M059J (cell line): ENCODE data around the gene MMAA. TPM values are rescaled to one million over a fixed set of nuclear protein-coding genes. Genes with fewer than 3 reads are reported as not detected.
"Not testable (repeated sequence)": the region's sequence is repeated elsewhere in the genome, so short reads cannot be mapped to it uniquely, and the experiment has no call there.

Experiments
- DNase-seq: peaks from one replicate; pipeline ENCODE4 v3.0.0-alpha.2; 2012; ENCODE audit warnings: low read depth
- total RNA-seq: library from RNA; depleted of rRNA; stranded (reverse); fragments of >200 nt; shearing (Covaris generic); gene quantifications from 2 replicates; pipeline ENCODE4 v1.2.3, GENCODE V29; 2014; rRNA removed

Gene MMAA
- 0.99 and 1.3 TPM in 2 replicates for total RNA-seq

DNA sequence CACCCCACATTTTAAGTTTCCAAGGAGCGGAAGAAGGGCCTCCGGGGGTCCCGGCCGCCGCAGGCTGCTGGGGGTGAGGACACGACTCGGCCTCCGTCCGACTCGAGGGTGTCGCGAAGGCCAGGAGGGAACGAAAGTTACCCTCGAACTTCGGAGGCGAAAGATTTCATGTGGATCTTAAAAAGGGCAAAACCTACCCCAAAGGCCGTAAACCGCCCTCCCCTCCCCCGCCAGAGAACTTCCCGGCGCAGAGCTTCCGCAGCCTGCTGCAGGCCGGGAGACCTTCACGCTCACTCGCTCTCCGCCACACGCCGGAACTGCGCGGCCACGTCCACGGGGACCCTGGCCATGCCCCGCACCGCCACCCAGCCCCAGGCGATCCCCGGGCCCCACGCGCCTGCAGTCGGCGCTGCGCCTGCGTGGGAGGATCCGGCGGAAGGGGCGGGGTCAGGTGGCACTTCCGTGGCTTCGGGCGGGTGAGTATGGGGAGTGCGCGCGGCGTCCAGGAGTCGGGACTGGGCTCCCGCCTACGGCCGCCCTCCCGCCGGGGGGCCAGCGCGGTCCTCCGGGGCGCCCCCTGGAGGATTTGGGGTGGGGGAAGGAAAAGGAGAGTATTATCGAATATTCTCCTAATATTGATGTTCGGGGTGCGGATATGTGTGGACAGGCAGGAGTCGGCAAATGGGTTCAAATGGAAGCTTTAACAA is at the start of gene MMAA:
MMAA (plus strand) TSS at position 454 of the 707 bp plus-strand sequence. CDS start 19,755 bp downstream, outside the sequence.
- DNase-seq, result peak; percentile 87

DNA sequence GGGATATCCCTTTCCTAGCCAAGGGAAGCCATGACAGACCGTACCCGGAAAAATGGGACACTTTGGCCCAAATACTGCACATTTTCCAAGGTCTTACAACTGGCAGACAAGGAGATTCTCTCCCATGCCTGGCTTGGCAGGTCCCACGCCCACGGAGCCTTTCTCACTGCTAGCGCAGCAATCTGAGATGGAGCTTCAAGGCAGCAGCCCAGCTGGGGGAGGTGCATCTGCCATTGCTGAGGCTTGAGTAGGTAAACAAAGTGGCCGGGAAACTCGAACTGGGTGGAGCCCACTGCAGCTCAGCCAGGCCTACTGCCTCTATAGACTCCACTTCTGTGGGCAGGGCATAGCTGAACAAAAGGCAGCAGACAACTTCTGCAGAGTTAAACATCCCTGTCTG is 44.6 kb upstream of the MMAA start:
- not testable (repeated sequence) for DNase-seq

DNA sequence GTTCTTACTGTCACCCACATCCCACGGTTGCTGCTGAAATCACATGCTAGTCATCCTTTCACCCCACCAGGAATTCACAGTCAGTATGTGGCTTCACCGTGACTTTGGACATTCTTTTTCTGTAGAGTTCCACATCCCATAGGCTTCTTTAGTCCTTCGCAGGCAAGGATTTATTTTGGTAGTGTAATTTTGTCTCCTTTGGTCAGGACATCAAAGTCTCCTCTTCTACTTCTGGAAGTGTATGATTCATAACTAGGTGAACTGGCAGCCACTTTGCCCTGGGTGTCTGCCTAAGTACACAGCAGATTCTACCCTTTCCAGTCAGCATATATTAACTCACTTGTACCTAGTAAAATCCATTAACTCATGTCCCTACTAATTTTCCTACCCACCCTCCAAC is 38.3 kb upstream of the MMAA start:
- no peak for DNase-seq

DNA sequence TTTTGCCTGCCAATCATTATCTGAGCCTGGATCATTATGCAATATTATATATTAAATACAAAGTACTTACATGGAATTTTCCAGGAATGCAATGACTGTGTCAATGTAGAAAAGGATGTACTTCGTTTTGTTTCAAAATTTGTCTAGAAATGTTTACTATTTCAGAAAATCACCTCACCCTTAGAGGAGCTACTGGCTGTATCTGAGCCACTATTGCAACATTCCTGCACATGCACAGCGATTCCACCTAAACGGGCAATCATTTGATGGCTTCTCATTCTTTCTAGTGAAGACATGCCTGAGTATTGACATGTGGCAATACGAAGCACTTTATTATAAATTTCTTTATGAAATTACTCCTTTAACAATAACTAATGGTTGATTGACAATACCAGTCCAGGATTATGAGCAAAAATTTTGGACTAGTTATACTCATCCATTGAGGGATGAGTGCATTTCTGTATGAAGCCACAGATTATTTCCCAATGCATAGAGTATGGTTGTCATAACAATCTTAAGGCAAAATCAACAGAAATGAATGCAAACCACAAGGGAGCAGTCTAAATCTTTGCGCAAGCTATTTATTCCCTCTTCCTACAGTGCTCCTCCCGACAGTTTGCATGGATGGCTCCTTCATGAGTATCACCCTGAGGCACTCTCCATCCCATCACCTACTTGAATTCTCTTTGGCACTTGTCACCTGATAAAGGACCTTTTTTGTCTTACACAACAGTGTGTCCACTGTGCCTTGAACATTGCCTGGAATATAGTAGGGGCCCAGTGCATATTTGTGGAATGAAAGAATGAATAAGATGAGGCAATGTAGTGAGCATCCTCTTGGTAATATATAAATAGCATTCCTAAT is 35.8 kb upstream of the MMAA start:
- DNase-seq, result no peak

DNA sequence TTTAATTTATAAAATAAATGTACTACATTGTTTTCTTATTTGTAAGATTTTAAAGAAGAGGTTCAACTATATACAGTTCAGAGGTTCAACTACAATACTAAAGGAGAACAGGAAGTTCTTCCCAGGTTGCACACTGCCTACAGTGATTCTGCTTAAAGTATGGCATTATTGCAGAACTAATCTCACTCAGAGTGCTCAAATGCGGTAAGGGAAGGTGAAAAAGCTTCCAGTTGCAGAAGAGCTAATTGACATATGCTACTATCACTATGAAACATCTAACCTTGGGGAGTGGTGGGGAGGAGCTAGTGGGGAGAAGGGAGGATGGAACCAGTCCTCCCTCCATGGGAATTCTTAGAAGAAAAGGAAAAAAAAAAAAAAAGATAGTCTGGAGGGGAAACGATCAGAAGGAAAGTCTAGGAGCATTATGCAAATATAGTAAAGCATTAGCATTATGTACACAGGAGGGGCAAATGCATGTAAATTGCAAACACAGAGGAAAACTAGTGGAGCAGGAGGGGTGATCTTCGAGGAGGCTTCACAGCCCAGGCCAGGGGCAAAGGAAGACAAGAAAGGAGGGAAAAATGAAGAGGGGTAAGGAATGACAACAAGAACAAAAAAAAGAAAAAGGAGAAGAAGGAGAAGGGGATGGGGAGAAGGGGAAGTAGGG is 32.0 kb upstream of the MMAA start:
- DNase-seq, result no peak

DNA sequence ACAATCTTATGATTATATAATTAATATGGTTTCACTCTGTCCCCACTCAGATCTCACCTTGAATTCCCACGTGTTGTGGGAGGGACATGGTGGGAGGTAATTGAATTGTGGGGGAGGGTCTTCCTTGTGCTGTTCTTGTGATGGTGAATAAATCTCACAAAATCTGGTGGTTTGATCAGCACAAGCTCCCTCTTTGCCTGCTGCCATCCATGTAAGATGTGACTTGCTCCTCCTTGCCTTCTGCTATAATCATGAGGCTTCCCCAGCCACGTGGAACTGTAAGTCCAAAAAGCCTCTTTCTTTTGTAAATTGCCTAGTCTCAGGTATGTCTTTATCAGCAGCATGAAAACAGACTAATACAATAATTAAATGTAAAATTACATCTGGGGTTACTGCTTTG is 29.8 kb upstream of the MMAA start:
- DNase-seq, result not testable (repeated sequence)

DNA sequence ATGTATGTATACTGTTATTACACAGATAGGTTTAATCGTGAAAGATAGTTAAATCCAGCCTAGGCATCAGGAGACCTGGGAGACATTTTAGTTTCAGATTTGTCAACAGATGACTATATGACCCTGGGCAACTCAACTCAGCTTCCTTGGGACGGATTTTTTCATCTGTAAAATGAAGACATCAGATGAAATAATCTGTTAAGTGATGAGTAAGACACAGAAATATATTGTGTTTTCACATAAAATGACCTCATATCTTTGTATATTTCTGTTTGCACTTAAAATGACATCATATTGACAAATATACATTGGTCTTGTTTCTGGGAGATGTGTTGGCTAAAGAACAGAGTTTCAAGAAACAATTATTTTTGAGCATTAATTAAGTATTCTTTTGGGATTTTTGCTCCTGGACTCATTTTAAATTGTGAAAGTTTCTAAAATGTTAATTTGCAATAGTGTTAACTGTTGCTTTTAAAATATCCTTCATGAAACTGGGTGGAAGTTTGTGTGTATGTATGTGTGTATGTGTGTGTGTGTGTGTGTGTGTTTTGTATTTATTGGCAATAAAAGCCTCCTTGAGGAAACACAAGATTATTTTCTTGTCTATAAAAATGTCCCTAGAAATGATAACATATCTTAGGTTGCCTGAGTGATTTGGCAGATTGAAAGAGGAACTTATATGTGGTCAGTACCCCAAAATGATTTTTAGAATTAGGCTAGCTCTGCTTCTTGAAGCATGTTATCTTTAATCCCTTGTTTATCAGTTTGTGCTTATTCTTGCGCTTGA is 29.1 kb upstream of the MMAA start:
- DNase-seq, result no peak

DNA sequence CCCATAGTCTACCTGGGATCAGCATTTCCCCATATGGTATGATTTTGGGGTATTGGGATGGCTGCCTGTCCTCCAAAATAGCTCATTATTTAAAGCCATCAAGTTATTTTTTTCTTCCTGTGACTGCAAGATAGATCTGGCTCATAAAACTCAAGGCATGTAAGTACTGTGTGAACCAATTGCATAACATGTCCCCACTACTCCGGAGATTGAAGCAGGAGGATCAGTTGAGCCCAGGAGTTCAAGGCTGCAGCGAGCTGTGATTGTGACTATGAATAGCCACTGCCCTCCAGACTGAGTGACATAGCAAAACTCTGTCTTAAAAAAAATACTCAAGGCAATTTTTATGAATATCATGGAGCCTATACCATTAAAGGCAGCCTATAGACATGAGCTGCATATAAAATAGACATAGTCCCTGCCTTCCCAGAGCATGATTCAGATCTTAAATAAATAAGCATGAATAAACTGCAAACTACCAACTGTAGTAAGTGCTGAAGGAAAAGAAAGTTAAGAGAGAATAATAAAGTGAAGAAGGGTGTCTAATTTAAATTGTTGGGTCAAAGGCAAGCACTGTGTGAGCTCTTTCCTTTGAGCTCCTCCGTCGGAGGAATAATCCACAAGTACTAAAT is 16.9 kb upstream of the MMAA start:
- no peak for DNase-seq

DNA sequence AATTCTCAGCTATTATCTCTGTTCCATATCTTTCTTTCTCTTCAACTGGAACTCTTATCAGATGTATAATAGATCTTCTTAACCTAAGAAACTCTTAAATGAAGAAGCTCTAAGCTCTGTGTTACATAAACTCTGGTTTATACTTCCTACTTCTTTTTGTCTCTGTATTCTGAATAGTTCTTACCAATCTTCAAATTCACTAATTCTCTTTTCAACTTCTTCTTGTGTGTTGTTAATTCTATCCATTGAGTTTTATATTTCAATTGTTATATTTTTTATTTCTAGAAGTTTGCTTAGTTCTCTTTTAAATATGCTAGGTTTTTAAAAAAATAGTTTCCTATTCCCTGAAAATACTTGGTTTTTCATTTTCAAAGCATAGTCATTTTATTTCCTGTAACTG is 13.2 kb upstream of the MMAA start:
- no peak for DNase-seq

DNA sequence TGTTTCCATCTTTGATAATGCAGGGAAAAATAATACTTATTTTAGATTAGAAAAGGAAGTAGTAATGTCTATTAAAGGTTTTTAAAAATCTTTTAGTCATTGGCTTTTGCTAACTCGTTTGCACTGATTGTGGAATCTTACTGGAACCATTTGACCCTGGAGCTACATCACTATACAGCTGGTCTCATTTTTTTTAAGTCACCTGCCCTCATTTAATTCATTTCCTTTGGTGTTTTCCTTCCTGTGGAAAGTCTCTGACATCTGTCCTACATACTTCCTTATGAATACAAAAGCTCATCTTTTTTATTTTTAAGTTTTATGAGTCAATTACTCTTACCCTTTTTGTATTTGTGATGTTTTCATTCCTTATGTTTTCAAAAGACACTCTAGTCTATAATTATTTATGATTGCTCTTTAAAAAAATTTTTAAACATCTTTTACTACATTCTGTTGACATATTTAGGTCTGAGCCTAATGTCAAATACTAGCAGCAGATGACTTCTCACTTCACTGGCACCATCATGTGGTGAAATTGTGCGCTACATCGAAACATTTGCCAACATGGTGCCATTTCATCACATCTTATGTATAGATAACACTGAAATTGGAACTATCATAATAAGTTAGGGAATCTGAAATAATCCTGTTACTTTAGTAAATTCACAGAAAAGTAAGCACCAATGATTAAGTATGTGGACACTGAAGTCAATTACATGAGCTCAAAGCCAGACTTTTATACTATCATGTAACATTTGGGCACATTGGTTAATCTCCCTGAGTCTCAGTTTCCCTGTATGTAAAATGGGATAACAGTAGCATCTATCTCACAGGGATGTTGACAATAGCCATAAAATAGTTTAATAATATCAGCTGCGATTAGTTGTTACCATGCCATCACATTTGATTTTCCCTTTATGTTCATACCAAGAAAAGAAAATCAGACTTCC is 9.4 kb upstream of the MMAA start:
- DNase-seq, result peak; percentile 54

DNA sequence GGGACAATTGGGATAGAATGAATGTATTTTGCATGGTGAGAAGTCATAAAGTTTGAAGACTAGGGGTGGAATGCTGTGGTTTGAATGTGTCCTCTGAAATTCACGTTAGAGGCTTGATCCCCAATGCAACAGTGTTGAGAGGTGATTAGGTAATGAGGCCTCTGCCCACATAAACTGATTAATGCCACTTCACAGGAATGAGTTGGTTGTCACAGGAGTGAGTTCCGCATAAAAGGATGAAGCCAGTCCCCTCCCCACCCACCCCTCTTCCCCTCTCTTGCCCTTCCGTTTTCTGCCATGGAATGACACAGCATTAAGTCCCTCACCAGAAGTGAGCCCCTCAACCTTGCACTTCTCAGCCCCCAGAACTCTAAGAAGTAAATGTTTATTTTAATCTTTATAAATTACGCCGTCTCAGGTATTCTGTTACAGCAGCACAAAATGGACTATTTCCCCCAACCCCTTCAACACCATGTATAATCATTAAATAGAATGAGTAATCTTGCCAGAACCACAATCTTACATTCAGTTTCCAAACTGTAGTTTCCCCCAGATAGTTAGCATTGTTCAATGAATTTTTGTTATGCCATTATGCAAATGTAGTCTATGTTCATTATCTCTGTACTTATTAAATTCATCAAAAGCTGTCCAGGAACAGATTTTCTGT is 5.5 kb upstream of the MMAA start:
- DNase-seq, result no peak

DNA sequence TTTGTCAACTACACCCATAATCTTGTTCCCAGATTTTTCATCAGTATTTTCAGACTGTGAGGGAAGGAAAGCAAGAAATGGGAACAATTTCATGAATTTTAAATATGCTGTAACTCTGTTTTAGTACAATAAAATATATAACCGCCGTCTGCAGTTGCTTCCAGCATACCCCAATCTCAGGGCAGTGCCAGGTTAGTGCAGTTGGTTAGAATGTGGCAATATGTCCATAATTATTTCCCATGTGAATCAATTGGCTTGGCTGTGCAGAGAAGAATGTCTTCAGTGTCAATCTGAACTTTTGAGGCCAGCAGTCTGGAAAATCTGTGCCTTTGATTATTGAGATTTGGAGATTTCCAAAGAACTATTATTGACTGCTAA is 5.0 kb upstream of the MMAA start:
- DNase-seq, result no peak

DNA sequence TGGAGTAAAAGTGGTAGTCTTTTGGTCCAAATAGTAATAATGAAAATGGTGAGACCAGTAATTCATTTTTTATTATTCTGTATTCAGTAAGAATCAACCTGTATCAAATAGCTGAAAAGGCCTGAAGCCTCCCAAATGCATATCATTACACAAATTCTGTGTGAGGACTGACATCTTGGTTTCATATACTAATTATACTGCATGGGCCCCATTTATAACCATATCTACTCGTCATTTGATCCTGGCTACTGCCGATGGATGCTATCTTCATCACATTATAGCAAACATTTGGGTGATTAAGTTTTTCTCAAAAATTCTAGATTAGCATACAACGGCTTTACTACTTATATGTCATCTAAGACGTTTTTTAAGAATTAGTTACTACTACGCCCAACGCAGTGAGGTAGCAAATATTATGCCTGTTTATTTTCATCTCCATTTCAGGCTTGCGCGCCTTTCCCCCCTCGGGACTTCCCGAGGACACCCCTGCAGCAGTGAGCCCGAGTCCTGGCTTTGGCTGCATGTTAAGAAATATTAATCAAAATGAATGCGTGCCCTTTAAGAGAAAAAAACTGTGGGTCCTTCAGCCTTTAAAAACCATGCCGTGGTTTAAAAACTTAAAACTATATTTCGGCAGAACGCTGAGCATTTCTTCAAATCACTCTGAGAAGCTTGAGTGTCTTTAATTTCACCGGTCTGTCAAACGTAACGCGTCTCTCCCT is 814 bp upstream of the MMAA start:
- no peak for DNase-seq

DNA sequence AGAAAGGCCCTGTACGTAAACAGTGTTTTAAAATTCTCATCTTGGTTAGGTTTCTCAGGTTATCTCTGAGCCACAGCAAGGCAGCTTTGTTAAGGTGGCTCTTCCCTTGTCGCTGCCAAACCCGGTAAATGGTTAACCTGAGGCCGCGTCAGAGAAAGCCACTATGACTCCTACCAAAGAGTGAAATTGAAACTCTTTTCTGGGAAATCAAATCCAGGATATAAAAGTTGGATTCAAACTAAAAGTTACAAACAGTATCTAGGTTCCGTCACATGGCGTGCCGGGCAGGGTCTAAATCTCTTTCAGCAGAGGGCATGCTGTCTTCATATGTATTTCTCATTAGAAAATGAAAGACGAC is 433 bp downstream of the MMAA start:
- peak; percentile 68 for DNase-seq

DNA sequence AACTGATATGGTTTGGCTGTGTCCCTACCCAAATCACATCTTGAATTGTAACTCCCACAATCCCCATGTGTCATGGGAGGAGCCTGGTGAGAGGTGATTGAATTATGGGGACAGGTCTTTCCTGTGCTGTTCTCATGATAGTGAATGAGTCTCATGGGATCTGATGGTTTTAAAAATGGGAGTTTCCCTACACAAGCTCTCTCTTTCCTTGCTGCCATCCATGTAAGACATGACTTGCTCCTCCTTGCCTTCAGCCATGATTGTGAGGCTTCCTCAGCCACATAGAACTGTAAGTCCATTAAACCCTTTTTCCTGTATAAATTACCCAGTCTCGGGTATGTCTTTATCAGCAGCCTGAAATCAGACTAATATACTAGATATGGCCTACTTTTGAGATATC is 2.9 kb downstream of the MMAA start:
- not testable (repeated sequence) for DNase-seq

DNA sequence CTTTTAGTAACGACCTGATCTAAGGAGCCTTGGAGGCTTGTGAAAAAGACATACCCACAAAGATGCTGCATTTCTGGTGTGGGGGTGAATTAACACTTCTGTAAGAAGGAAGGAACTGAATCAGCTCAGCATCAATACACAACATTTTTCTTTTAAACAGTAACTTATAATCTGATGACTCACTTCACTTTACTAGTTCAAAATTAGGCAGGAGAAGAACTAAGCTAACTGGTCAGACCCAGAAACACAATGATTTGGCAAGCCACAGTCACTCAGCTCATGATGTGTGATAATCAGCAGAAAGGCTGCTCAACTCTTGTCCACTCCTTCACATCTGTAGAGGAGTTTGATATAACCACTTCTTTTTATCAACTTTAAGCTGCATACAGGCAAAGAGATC is 4.6 kb downstream of the MMAA start:
- DNase-seq, result peak; percentile 49

DNA sequence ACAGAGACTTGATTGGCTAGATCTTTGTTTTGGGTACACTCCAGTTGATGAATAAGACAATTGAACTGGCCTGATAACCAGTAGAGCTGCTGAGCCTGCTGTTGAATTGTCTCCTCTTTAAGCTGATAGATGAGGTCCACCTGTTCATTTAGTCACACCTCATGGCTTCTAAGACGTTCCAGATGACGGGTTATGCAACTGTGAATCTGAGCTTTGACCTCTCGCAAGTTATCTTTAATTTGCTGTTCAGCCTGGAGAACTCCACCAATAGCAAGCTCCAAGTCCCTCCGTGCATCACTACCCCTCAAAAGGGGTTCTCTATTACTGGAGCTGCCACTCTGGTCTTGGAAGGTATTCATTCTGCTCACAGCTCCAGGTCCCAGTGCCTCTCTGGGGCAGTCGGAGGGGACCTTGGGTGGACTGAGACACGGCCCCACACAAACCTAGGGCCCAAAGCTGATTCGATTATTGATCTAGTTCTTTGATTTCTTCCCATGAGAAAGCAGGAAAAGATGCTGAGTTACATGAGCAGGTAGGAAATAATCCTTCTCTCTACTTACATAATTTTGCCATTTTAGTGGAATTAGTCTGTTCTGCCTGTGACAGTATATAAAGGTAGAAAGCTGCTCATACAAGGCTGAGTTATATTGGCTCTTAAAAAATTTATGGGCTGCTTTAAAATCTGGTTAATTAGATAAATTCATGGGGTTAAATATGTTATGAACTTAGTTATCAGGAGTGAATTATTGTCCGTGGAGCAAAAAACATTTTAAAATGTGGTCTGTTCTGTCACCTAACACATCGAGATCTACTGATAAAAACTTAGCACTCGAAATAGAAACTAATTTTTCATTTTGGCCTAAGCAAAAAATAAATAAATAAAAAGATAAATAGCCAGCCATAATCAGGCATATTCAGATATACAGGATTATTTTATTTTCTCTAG is 6.8 kb downstream of the MMAA start:
- no peak for DNase-seq

DNA sequence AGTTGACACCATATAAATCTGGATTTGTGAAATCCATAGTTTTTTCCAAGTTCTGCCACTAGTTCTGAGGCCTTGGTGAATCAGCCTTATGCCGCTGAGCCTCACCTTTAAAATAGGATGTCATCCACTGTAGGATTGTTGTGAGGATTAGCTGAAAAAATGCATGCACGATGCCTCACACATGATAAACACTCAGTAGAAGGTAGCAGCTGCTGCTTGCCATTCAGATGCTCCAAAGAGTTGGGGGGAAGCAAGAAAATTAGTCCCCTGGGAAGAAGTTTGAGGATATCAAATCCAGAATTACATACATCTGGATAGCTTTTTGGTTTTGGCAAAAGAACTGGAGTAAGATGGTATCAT is 7.4 kb downstream of the MMAA start:
- no peak for DNase-seq
